Muscle of back (tissue), 13 donors: ENCODE data around the gene KRT37. TPM values are rescaled to one million over a fixed set of nuclear protein-coding genes. Genes with fewer than 3 reads are reported as not detected.

ENCODE experiments used
- DNase-seq, 3 donors: peaks; one replicate each; pipeline versions ENCODE4 v3.0.0 to v3.0.0-alpha.2; 2013
- long read RNA-seq, 9 donors: transcript quantifications; one replicate each; lab custom pipeline, GENCODE V29; 2026
- polyA plus RNA-seq, 10 donors: library from polyadenylated mRNA; unstranded; fragments of 120-200 nt; gene quantifications; one replicate each; pipeline ENCODE4 v1.2.1, GENCODE V29; 2013; ENCODE audit not compliant: insufficient read length in 10 of 10

KRT37 gene
- polyA plus RNA-seq = not detected
- long read RNA-seq, donor 1 = 0 reads
- long read RNA-seq, donor 2 = 0 reads
- long read RNA-seq, donor 3 = 0 reads
- long read RNA-seq, donor 4 = 0 reads
- long read RNA-seq, donor 5 = 0 reads
- long read RNA-seq, donor 6 = 0 reads
- long read RNA-seq, donor 7 = 0 reads
- long read RNA-seq, donor 8 = 0 reads
- long read RNA-seq, donor 9 = 0 reads

GRCh38 chr17:41424111-41424635 lies at the start of gene KRT37:
Gene KRT37 (minus strand): TSS chr17:41424585. CDS start chr17:41424523, 62 bp downstream.
- no peak for DNase-seq

- no peak for DNase-seq
Observed at GRCh38 chr17:41468346-41468745, 44.0 kb upstream of the KRT37 start.

- no peak for DNase-seq
Observed at GRCh38 chr17:41467561-41467960, 43.2 kb upstream of the KRT37 start.

- DNase-seq = no peak
Observed at GRCh38 chr17:41466988-41467387, 42.6 kb upstream of the KRT37 start, which contains the start of gene KRT32. Gene KRT32 (minus strand): TSS chr17:41467386. CDS start chr17:41467325, 61 bp downstream.

- DNase-seq = peak in 1 of 3 donors; percentile 83
Observed at GRCh38 chr17:41464682-41465081, 40.3 kb upstream of the KRT37 start.

- DNase-seq = no peak
Observed at GRCh38 chr17:41464173-41464572, 39.8 kb upstream of the KRT37 start.

- DNase-seq = no peak
Observed at GRCh38 chr17:41463746-41464145, 39.4 kb upstream of the KRT37 start.

- DNase-seq = no peak
Observed at GRCh38 chr17:41462705-41463104, 38.3 kb upstream of the KRT37 start.

- DNase-seq = no peak
Observed at GRCh38 chr17:41457676-41458075, 33.3 kb upstream of the KRT37 start.

- DNase-seq = no peak
Observed at GRCh38 chr17:41456204-41456603, 31.8 kb upstream of the KRT37 start.

- DNase-seq = no peak
Observed at GRCh38 chr17:41455236-41455635, 30.9 kb upstream of the KRT37 start.

- no peak for DNase-seq
Observed at GRCh38 chr17:41453066-41453465, 28.7 kb upstream of the KRT37 start.

- DNase-seq = no peak
Observed at GRCh38 chr17:41452281-41452680, 27.9 kb upstream of the KRT37 start.

GRCh38 chr17:41451154-41451728 lies 26.9 kb upstream of the KRT37 start:
- DNase-seq = peak in 1 of 3 donors; percentile 23

- DNase-seq = no peak
Observed at GRCh38 chr17:41449008-41449407, 24.6 kb upstream of the KRT37 start.

GRCh38 chr17:41448506-41448905 lies 24.1 kb upstream of the KRT37 start:
- no peak for DNase-seq

- peak in 1 of 3 donors; percentile 18 for DNase-seq
Observed at GRCh38 chr17:41446806-41447205, 22.4 kb upstream of the KRT37 start.

- DNase-seq = no peak
Observed at GRCh38 chr17:41444640-41445039, 20.3 kb upstream of the KRT37 start.

- DNase-seq = no peak
Observed at GRCh38 chr17:41444186-41444585, 19.8 kb upstream of the KRT37 start.

GRCh38 chr17:41442739-41443138 lies 18.4 kb upstream of the KRT37 start:
- DNase-seq = no peak

GRCh38 chr17:41440531-41441033 lies 16.2 kb upstream of the KRT37 start, which contains the start of gene KRT38:
Gene KRT38 (minus strand): TSS chr17:41440983. CDS start chr17:41440921, 62 bp downstream.
- no peak for DNase-seq

- no peak for DNase-seq
Observed at GRCh38 chr17:41439375-41439774, 15.0 kb upstream of the KRT37 start.

- no peak for DNase-seq
Observed at GRCh38 chr17:41437769-41438168, 13.4 kb upstream of the KRT37 start.
